NT2/D1 (cell line): ENCODE measurements around the gene MRPS6.

Experiments used
- DNase-seq: peaks from one replicate; pipeline ENCODE4 v3.0.0-alpha.2; 2011; ENCODE audit warnings: low read depth, low spot score
- H3K27me3 ChIP-seq: 2 replicates; pipeline ENCODE4 v1.6.0; 2011; ENCODE audit warnings: mild to moderate bottlenecking; ENCODE audit not compliant: insufficient read length, insufficient read depth
- H3K36me3 ChIP-seq: 2 replicates; pipeline ENCODE4 v1.6.1; 2011; ENCODE audit warnings: mild to moderate bottlenecking, low read length, mixed read lengths; ENCODE audit not compliant: insufficient read depth, insufficient read length
- H3K4me1 ChIP-seq: 2 replicates; pipeline ENCODE4 v1.5.1; 2011; ENCODE audit not compliant: insufficient read depth, insufficient read length
- H3K4me3 ChIP-seq: 2 replicates; pipeline ENCODE4 v1.5.1; 2011; ENCODE audit warnings: low read depth; ENCODE audit not compliant: insufficient read length
- H3K9ac ChIP-seq: 2 replicates; pipeline ENCODE4 v1.6.0; 2011; ENCODE audit warnings: low read depth; ENCODE audit not compliant: insufficient read length
- H3K9me3 ChIP-seq: 2 replicates; pipeline ENCODE4 v1.5.1; 2011; ENCODE audit warnings: mild to moderate bottlenecking, low read length; ENCODE audit not compliant: insufficient read depth
- SUZ12 ChIP-seq: IDR thresholded peaks from 2 replicates; pipeline ENCODE4 v1.6.1; 2011; ENCODE audit not compliant: insufficient read length, insufficient read depth; ENCODE audit errors: extremely low read depth
- YY1 ChIP-seq: IDR thresholded peaks from 2 replicates; pipeline ENCODE4 v1.6.1; 2011; ENCODE audit not compliant: insufficient read length, insufficient read depth
- ZNF274 ChIP-seq: IDR thresholded peaks from 2 replicates; pipeline ENCODE4 v1.6.1; 2011; ENCODE audit warnings: mild to moderate bottlenecking, low read depth, low read length

The MRPS6 gene

DNA sequence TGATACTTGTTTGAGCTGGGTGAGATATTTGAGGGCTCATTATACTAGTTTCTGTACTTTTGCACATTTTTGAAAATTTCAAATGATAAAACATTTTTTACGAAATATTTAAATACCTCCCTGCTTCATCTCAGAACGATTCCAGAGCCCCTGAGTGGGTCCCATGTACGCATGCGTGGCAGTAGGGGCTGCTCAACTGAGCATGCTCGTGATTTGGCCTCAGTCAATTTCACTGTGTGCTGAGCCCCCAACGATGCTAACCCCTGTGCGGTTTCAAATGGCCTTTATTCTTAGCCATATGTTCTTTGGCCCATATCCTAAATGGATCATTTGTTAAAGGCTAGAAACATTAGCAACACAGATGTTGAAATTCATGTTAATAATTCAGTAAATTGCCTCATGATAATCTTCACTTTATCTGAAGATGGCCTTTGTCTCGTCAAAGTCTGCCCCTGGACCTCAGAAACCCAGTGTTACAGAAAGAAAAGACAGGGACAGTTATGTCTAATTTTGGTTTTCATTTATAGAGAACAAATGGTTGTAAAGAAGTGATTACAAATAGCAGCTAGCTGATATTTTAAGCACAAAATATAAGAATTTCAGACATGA is 108.2 kb downstream of the MRPS6 start:
- H3K4me1 ChIP-seq: peaks cover 3% of the 10 kb centered on the region
- H3K4me3 ChIP-seq: no peak overlapping the region
- H3K9ac ChIP-seq: no peak overlapping the region
- no peaks in the 10 kb centered on the region for H3K36me3 ChIP-seq
- H3K27me3 ChIP-seq: peaks cover 13% of the 10 kb centered on the region
- TF ChIP-seq YY1 (no peak), SUZ12 (no peak), ZNF274 (no peak)
- no peak for DNase-seq
- H3K9me3 ChIP-seq: peaks cover 38% of the 10 kb centered on the region

DNA sequence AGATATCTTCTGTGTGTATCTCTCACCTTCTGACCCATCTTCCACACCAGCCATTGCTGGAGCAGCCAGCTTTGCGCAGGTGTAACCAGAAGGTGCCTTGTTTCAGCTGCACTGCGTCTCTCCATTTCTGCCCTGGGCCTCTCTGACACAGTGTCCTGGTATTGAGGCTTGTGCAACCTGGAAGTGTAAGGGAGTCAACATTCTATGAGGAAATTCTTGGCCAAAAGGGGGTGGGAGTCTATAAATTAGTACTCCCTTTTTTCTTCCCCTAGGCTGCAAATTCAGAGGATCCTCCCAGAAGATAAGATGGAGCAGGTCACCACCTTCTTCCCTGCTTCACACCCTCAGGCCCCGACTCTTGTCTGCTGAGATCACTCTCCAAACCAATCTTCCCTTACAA is 109.1 kb downstream of the MRPS6 start:
- H3K4me3 ChIP-seq: no peak overlapping the region
- no peak overlapping the region for H3K9ac ChIP-seq
- DNase-seq: no peak
- TF ChIP-seq SUZ12 (no peak), YY1 (no peak), ZNF274 (no peak)
- H3K36me3 ChIP-seq: no peaks in the 10 kb centered on the region
- peaks cover 3% of the 10 kb centered on the region for H3K4me1 ChIP-seq
- peaks cover 9% of the 10 kb centered on the region for H3K27me3 ChIP-seq
- peaks cover 34% of the 10 kb centered on the region for H3K9me3 ChIP-seq

DNA sequence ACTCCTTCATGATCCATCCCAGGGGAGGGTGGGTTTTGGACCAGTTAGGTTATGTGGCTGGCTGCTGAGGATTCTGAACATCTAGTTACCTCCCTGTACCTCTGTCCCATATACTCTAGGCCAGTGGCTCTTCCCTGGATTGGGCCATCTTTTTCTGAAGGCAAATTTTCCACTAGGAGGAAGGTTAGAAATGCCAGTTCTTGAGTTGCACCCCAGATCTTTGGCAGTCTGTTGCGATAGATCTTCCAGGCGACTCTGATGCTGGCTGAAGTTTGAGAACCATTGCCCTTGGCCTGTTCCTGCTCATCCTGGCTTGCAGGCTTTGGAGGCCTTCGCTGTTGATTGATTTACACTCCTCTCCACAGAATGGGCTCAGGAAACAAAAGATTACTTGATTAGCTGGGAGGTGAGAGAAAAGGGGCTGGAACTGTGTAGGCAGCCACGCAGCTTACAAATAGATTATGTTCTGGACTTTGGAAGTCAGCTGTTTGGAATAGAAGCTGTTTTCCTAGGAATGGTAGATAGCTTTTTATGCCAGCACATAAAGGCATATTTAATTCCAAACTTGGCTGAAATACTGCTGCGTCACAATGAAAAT is 110.1 kb downstream of the MRPS6 start:
- no peak overlapping the region for H3K9ac ChIP-seq
- H3K36me3 ChIP-seq: no peaks in the 10 kb centered on the region
- no peak for TF ChIP-seq ZNF274
- no peak for TF ChIP-seq SUZ12
- TF ChIP-seq YY1: no peak
- no peaks in the 10 kb centered on the region for H3K27me3 ChIP-seq
- no peak for DNase-seq
- H3K4me3 ChIP-seq: no peak overlapping the region
- peaks cover 3% of the 10 kb centered on the region for H3K4me1 ChIP-seq
- peaks cover 26% of the 10 kb centered on the region for H3K9me3 ChIP-seq

DNA sequence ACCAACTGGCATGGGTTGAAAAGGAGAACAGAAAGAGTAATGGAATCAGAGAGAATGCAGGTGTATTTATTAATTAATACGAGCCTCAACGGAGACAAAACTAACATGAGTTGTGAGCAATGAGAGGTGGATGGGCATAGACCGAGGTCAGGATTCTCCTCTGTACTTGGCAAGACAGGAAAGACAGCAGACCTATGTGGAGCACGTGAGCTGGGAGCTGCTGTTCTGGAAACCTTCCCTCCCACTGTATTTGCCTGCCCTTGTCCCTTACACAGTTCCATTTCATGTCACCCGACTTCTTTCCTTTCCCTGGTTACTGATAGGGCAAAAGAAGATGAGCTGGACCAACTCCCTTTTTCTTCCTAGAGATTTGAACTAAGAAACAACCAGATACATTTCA is 110.9 kb downstream of the MRPS6 start:
- Histone ChIP-seq H3K9me3 (peaks cover 25% of the 10 kb centered on the region), H3K9ac (no peak overlapping the region), H3K36me3 (no peaks in the 10 kb centered on the region), H3K4me3 (no peak overlapping the region), H3K27me3 (no peaks in the 10 kb centered on the region), H3K4me1 (no peaks in the 10 kb centered on the region)
- no peak for DNase-seq
- TF ChIP-seq ZNF274 (no peak), SUZ12 (no peak), YY1 (no peak)

DNA sequence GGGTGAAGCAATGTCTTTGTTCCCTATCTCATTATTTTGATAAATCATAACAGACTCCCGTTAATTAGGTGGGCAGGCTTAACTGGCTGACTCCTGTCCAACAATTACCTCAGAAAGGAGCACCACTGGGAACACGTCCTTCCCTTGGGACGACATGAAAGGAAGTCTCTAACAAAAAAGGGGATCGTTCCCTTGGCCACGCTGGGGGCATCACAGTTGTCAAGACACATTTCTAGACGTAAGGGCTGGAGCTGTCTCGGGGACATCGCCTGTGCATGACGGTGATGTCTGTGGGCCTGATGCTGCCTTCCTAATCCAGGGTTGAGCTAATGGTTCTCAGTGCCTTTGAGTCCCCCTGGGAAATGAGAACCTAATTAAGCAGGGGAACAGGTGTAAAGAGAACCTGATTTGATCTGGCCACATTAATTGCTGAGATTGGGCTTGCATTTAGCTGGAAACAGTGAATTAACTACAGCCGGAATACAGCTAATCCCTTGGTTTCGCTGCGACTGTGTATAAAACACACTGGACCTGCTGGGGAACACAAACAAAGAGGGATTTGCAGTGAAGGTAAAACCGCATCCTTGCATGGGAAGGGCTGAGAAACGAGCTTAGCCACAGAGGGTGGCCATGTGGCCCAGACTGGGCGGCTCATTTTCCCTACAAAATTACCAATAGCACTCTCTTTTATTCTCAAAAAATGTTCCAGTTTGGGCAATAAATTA is 111.8 kb downstream of the MRPS6 start:
- Histone ChIP-seq H3K27me3 (no peaks in the 10 kb centered on the region), H3K4me3 (no peak overlapping the region), H3K4me1 (no peaks in the 10 kb centered on the region), H3K36me3 (no peaks in the 10 kb centered on the region), H3K9me3 (peaks cover 25% of the 10 kb centered on the region), H3K9ac (no peak overlapping the region)
- TF ChIP-seq YY1 (no peak), SUZ12 (no peak), ZNF274 (no peak)
- no peak for DNase-seq

DNA sequence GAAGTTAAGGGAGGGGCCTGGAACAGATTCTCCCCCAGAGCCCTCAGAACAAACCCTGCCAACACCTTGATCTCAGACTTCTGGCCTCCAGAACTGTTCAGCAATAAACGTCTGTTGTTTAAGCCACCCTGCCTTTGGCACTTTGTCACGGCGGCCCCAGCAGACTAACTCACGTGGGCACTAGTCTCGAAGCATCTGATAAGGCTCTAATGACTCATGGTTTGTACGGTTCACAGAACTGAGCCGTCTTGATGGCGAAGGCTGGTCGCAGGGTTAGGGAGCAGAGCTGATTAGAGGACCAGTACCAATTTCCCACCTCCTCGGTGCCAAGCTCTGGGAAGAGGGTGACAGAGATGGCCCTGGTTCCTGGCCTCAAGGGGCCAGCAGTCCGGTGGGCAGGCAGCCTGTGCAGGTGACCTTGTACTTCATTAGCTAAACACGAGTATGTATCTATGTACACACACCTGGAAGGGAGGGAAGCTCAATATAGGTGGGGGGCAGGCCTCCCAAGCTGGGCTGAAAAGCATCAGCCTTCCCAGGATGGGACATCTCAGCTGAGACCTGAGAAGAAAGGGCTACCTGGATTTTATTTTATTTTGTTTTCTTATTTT is 112.8 kb downstream of the MRPS6 start:
- H3K9me3 ChIP-seq: peaks cover 25% of the 10 kb centered on the region
- no peak for TF ChIP-seq ZNF274
- no peaks in the 10 kb centered on the region for H3K27me3 ChIP-seq
- H3K36me3 ChIP-seq: no peaks in the 10 kb centered on the region
- no peak overlapping the region for H3K4me3 ChIP-seq
- no peak for DNase-seq
- peaks cover 3% of the 10 kb centered on the region for H3K4me1 ChIP-seq
- no peak overlapping the region for H3K9ac ChIP-seq

DNA sequence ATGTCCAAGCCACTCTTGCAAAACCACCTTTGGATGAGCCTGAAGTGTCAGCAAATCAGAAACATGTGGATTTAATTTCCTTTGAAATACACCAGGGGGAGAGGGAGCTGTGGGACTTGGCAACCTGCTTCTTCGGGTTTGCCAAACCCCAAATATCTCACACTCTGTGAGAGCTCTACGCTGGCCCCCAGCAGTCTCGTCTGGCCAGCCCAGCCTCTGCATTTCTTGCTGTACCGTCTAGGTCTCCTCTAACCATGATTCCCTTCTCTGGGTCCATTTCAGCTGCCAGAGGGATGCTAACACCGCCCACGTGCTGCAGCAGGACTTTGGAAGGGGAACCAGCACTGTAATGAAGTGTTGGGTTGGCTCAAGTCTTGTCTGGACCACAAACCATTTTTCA is 114.6 kb downstream of the MRPS6 start:
- Histone ChIP-seq H3K9me3 (peaks cover 14% of the 10 kb centered on the region; the same call in 1 of the 2 replicates), H3K4me1 (peaks cover 3% of the 10 kb centered on the region), H3K9ac (no peak overlapping the region), H3K4me3 (no peak overlapping the region), H3K27me3 (no peaks in the 10 kb centered on the region), H3K36me3 (no peaks in the 10 kb centered on the region)
- no peak for DNase-seq
- TF ChIP-seq SUZ12 (no peak), ZNF274 (no peak), YY1 (no peak)
